Measurements from ENCODE around the gene UBXN7.
A peak's percentile ranks its signal among the peaks of the same experiment; 100 is the strongest.

The UBXN7 gene

GRCh38 chr3:196444500-196444894 is 12.3 kb upstream of the UBXN7 start:
- peak overlapping the region; percentile 51 for H3K4me2 ChIP-seq (ENCODE audit: low read length)

GRCh38 chr3:196440696-196441095 is 8.5 kb upstream of the UBXN7 start:
- Histone ChIP-seq H3K4me1 (peaks cover 9% of the 10 kb centered on the region), H3K79me2 (no peaks in the 10 kb centered on the region), H3K9ac (no peak overlapping the region), H3K4me3 (ENCODE audit: low read depth, low read length) (no peak overlapping the region), H3K36me3 (ENCODE audit: control insufficient read depth, insufficient read depth, low read length) (no peaks in the 10 kb centered on the region), H2AFZ (no peak overlapping the region), H3K4me2 (ENCODE audit: low read length) (no peak overlapping the region), H3K9me3 (ENCODE audit: control insufficient read depth, low read length) (no peaks in the 10 kb centered on the region), H3K27ac (no peak overlapping the region), H3K27me3 (ENCODE audit: control insufficient read depth, insufficient read depth, low read length) (no peaks in the 10 kb centered on the region)
- no peak for TF ChIP-seq CTCF (IDR thresholded peaks at IDR 0.05)

More at GRCh38 chr3:196444500-196444894, 12.3 kb upstream of the UBXN7 start:
- Histone ChIP-seq H3K79me2 (no peaks in the 10 kb centered on the region), H3K36me3 (ENCODE audit: control insufficient read depth, insufficient read depth, low read length) (no peaks in the 10 kb centered on the region), H3K27ac (no peak overlapping the region), H2AFZ (peak overlapping the region; percentile 38), H3K9ac (no peak overlapping the region), H3K27me3 (ENCODE audit: control insufficient read depth, insufficient read depth, low read length) (no peaks in the 10 kb centered on the region), H3K4me1 (peaks cover 9% of the 10 kb centered on the region), H3K9me3 (ENCODE audit: control insufficient read depth, low read length) (no peaks in the 10 kb centered on the region), H3K4me3 (ENCODE audit: low read depth, low read length) (peak overlapping the region; percentile 12)
- no peak for TF ChIP-seq CTCF (IDR thresholded peaks at IDR 0.05)

GRCh38 chr3:196440041-196440537 is 7.9 kb upstream of the UBXN7 start:
- Histone ChIP-seq H3K27ac (no peak overlapping the region), H3K4me1 (peaks cover 9% of the 10 kb centered on the region), H3K9me3 (ENCODE audit: control insufficient read depth, low read length) (no peaks in the 10 kb centered on the region), H3K4me3 (ENCODE audit: low read depth, low read length) (no peak overlapping the region), H3K9ac (no peak overlapping the region), H2AFZ (no peak overlapping the region), H3K36me3 (ENCODE audit: control insufficient read depth, insufficient read depth, low read length) (no peaks in the 10 kb centered on the region), H3K4me2 (ENCODE audit: low read length) (no peak overlapping the region), H3K27me3 (ENCODE audit: control insufficient read depth, insufficient read depth, low read length) (no peaks in the 10 kb centered on the region), H3K79me2 (no peaks in the 10 kb centered on the region)
- TF ChIP-seq CTCF (IDR thresholded peaks at IDR 0.05), result no peak

DNA sequence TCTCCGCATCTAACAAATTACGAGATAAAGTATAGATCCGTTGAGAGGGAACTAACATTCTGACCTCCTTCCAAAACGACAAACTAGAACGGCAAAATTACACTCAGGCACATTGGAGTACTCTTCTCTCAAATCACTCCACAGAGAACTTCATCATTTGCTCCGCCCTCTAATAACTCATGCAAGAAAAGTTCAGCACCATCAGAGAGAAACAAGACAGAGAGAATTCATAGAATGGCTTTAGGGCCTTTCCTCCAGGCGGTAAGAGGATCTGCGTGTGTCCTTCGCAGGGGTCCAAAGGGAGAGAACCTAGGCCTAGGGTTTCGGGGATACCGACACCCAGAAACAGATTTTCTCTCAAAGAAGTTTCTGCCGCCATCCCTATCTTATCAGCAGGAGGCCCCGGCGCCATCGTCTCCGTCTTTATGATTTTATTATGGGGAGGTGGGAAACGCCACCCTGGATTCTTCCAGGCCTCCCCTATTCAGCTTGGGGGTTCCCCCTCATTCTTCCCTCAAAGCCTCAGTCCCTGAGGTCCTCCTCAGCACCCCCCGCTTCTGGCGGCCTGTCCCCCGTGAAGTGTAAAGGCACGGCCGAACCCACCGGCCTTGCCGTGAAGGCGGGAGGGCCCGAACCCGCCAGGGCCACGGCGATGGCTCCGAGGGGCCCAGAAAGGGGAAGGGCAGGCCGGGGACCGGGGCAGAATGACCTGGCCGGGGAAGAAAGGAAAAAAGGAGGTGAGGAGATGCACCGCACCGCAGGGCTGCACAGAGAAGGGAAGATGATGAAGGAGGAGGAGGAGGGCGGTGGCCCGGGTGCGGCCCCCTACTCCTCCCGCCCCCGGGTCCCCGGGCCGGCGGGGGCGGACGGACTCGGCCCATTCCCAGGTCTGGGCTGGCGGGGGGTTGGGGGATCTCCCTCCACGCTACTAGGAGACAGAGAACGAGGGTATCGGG is 768 bp downstream of the UBXN7 start:
- Histone ChIP-seq H3K9me3 (ENCODE audit: control insufficient read depth, low read length) (no peaks in the 10 kb centered on the region), H3K4me3 (ENCODE audit: low read depth, low read length) (peak overlapping the region; percentile 80), H2AFZ (peak overlapping the region; percentile 89), H3K4me2 (ENCODE audit: low read length) (peak overlapping the region; percentile 57), H3K27me3 (ENCODE audit: control insufficient read depth, insufficient read depth, low read length) (no peaks in the 10 kb centered on the region), H3K27ac (peak overlapping the region; percentile 86), H3K36me3 (ENCODE audit: control insufficient read depth, insufficient read depth, low read length) (no peaks in the 10 kb centered on the region), H3K4me1 (no peaks in the 10 kb centered on the region), H3K79me2 (peaks cover 35% of the 10 kb centered on the region), H3K9ac (peak overlapping the region; percentile 62)
- TF ChIP-seq CTCF (IDR thresholded peaks at IDR 0.05), result no peak

Data from parathyroid adenoma (tissue), 2 donors.